Amygdala (tissue), 56 donors: ENCODE measurements around the gene TYMS.
"Not testable (repeated sequence)": the region's sequence is repeated elsewhere in the genome, so short reads cannot be mapped to it uniquely, and the experiment has no call there.

Experiments used
- DNase-seq, 56 donors: peaks; one replicate each; lab custom pipeline; 2025; lab: John Stamatoyannopoulos, UW

TYMS gene

GRCh38 chr18:676736-677135 lies 19.3 kb downstream of the TYMS start:
- no peak for DNase-seq

- DNase-seq: no peak
These were observed 19.7 kb downstream of the TYMS start for GRCh38 chr18:677145-677544.

GRCh38 chr18:677951-678381 lies 20.5 kb downstream of the TYMS start:
- DNase-seq: peak in 14 of 56 donors; percentile 9 to 66 (median 20)

- no peak for DNase-seq
These were observed 21.2 kb downstream of the TYMS start for GRCh38 chr18:678482-679182.

GRCh38 chr18:679516-679915 lies 22.1 kb downstream of the TYMS start:
- DNase-seq: no peak

DNA sequence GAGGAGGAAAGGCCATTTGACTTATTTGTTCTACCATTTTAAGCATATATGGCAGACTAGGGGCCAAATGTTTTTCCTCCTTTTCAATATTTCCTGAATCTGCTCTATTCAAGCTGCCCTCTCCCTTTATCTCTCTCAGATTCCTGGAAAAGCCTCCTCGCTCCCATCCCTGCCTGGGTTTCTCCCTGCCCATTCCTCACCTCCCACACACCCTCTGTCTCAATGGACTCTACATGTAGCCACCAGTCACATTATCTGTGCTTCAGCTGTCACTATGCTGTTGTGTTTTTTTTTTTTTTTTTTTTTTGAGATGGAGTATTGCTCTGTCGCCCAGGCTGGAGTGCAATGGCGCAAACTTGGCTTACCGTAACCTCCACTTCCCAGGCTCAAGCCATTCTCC lies 22.9 kb downstream of the TYMS start:
- peak in 2 of 56 donors; percentile 10 to 15 for DNase-seq

- no peak for DNase-seq
These were observed 24.5 kb downstream of the TYMS start for GRCh38 chr18:681985-682384.

- DNase-seq: not testable (repeated sequence)
These were observed 25.0 kb downstream of the TYMS start for GRCh38 chr18:682416-682815.

DNA sequence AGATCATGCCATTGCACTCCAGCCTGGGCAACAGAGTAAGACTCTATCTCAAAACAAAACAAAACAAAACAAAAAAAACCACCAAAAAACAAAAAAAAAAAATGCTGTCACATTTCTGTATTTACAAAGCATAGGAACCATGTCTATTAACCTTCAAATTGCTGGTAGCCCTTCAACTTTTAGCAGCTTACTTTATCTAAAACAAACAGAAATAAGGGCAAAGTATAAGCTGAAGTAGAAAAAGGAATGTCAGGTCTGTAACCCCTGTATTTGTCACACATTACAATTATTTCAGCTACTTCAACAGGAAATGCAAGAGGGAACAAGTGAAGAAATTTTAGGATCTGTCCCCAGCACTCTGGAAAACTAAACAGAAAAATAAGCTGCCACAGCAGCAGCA lies 25.4 kb downstream of the TYMS start:
- no peak for DNase-seq

DNA sequence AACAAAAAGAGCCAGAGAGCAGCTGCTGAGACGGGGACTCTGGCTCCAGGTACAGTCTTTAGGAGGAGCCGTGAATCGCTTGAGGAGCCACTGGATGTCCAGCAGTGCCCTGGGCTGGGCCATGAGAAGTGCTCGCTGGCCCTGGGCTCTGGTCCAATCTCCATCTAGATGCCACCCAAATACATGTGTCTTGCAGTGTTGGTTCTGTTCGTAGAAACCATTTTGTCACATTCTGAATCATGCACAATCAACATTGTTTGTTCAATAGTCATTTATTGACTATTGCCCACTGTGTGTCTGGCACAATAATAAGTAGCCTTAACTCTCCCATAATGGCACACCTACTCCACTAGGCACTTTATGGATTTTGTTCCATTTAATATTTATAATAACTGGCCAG lies 26.1 kb downstream of the TYMS start:
- no peak for DNase-seq

DNA sequence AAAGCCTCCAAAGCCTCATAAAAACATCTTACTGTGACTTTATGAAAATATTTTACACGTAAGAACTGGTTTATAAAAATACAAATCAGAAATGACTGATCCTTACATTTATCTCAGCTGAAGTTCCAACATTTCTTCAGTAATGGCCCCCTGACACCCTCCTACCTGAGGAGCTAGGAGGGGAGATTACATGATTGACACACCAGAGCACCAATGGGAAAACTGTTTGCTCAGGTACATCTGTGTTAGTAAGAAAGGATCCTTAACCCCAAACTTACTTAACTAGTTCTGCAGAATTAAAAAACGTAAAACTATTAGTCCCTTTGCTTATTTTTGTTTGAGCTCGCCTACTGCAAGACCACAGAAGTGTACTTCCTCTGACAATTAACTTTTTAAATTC lies 28.0 kb downstream of the TYMS start:
- no peak for DNase-seq

DNA sequence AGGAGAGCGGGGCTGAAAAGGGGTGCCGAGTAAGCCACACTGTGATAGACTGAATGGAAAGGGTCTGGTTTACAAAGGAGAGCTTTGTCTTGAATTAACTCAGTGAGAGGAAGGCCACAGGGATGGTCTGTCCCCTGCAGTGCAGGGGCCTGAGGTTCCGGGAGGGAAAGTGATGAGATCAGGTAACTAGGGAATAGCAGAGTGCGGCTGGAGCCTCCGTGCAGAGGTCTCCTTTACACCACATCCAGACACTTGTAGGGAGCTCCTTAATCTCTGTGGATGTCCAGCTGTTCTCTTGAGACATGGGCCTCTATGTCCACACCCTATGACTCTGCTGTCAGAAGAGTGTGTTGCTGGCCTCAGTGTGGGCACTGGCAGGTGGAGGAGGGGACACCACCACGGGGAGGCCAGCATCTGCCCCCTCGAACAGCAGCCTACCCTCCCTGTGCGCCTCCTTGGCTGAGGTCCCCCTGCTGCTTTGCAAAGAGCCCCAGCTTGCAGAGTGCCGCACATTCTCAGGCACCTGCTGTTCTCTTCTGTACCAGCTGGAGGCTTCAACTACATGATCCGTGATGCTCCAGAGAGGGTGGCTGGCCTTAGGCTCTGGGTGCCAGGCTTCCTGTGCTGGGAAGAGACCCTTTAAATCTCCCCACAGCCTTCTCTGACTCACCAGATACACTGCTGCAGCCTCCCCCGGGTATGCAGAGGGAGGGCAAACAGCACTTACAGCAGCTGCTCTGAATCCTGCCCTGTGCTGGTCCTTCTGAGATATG lies 29.1 kb downstream of the TYMS start:
- peak in 2 of 56 donors; percentile 9 to 12 for DNase-seq

GRCh38 chr18:688323-688722 lies 30.9 kb downstream of the TYMS start:
- no peak for DNase-seq

DNA sequence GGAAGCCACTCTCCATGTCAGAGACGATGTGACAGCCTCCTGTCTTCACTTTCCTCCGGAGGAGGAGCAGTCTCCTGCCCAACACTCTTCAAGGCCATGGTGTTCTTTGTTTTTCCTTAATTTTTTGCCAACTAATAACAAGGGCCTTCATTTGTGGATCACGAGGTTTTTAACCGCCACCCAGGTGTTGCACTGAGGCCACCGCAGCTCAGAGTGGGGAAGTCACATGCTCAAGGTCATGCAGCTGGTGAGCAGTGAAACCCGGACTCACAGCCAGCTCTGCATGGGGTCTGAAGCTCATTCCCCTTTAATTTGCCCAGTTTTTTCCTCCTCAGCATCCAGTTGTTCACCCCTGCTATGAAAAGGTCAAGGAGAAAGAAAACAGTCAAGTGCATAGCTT lies 35.4 kb downstream of the TYMS start:
- DNase-seq: no peak

DNA sequence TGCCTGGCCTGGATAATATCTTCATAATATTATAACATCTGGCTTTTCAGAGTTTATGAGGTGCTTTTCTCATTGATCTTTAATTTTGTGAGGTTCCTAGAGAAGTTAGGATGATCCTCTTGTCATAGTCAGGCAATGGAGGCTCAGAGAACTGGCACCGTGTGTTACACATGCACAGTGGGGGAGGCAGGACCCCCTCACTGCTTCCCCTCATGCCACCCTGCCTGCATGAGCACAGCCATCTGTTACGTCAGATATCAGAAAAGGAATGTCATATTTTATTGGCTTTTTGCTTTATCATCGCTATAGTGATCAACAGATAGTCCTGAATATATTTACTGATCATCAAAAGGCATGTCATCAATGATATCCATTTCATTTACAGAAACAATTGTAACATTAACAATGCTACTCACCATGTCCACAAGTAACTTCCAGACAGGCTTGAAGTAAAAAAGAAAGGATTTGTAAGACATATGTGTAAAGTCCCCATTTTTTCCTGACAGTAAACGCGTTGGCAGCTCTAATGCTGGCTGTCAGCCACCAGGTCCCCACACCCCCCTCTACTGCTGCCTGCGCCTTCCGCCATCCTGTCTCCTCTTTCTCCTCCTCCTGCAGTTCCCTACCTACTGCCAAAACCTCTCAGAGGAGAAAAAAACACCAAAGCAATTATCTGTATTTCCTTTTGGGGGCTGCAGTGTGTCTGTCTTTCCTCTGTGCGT lies 36.2 kb downstream of the TYMS start:
- DNase-seq: peak in 5 of 56 donors; percentile 11 to 33 (median 30)

- DNase-seq: no peak
These were observed 39.6 kb downstream of the TYMS start for GRCh38 chr18:697012-697411.

GRCh38 chr18:697800-698199 lies 40.3 kb downstream of the TYMS start:
- DNase-seq: no peak

DNA sequence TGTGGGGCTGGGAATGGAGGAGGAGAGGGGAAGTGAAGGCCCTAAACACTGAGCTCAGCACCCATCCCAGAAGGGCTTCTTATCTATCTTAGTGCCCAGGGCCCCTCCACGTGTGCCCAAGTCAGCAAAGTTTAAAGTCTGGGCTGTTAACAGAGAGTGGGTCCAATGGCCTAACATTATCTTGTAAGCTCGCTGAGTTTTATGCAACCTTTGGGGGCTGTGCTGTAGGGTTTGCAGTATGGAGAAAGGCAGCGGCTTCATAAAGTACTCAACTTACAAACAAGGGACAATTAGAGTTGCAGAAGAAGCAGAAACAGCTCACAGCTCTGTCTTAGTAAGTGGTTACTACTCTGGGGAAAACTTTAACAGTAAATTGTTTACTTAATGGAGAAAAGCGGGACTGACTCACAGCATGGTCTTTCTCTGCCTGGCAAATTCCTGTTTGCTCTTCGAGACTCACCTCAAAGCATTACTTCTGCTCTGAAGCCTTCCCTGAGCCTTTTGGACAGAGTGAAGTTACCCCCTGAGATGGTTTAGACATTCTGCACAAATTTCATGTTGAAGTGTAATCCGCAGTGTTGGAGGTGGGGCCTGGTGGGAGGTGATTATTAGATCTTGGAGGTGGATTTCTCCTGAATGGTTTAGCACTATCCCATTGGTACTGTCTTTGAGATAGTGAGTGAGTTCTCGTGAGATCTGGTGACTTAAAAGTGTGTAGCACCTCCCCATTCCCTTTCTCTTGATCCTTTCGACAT lies 45.9 kb downstream of the TYMS start:
- no peak for DNase-seq

DNA sequence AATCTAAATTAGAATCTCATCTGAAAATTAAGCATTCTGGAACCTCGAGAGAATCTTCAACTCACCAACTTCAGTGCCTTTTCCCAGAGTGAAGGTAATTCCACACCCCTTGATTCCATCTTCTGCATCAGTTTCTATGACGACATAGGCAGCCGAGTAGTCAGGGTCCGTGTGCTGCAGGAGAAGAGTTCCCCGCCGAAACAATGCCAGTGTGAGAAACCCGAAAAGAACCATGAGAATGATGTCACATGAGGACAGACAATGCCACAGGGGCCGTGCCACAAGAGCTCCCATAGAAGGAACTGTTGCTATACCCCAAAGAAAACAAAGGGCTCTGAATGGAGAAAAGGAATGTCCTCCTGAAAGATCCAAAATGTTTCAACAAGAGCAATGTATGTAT lies 49.0 kb downstream of the TYMS start:
- peak in 1 of 56 donors; percentile 22 for DNase-seq

DNA sequence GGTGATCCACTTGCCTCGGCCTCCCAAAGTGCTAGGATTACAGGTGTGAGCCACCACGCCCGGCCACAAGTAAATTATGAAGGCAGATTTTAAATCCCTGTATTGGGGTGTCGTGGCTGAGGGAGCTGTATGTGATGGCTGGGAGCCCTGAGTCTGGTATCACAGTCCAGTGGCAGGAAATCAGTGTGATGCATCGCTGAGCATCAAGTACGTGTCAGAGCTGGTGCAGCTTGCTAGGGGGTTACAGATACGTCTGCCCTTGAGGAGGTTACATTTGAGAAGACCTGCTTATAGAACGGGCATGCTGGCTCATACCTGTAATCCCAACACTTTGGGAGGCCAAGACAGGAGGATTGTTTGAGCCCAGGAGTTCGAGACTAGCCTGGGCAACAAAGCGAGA lies 50.6 kb downstream of the TYMS start:
- DNase-seq: no peak

DNA sequence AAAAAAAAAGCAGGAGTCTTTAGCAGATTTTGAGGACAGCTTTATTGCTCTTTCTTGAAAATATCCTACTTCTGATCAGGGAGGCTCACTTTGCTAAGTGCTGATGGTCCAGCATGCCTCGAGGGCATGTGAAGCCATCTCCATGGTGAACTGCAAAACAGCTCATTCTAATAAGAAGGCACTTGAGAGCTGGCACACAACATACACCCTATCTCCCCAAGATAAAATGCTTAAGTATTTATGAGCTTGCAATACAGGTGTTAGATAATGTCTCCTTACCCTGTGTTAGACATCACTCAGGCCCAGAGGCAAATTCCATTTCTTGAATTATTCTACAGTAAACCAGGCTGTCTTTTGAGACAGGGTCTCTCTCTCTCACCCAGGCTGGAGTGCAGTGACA lies 52.3 kb downstream of the TYMS start:
- no peak for DNase-seq
